Urothelium cell line (cell line): Measurements from ENCODE around the gene BPIFB1.
A peak's percentile ranks its signal among the peaks of the same experiment; 100 is the strongest.

Experiments used
- DNase-seq: peaks from one replicate; pipeline ENCODE4 v3.0.0; 2011; ENCODE audit warnings: low spot score, mixed read lengths
- FAIRE-seq: peaks from 2 replicates; lab custom pipeline; 2011; peaks lifted over from hg19 to GRCh38; lab: Jason Lieb, UNC

BPIFB1 gene

DNA sequence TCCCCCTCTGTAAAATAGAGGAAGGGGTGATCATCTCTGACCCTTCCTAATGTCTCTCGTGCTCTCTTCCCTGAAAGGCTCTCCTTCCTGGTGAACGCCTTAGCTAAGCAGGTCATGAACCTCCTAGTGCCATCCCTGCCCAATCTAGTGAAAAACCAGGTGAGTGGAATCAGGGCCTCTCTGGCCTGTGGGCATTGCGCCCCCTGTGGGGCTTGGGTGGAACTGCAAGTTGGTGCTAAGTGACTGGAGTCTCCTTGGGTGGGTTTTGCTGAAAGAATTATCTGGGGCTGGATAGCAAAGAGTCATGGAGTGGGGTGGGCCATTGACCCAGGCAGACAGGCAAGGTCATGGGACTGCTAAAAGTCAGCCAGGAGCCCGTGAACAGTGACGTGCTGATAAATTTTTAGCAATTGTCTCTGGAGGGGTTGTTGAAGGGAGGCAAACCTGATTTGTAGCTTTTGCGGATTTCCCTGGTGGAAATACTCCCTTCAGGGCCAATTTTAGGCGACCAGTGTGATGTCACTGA, 8.9 kb downstream of the BPIFB1 start:
- DNase-seq (peak; percentile 60), FAIRE-seq (no peak)

GRCh38 chr20:33296206-33296605, 13.2 kb downstream of the BPIFB1 start:
- DNase-seq (no peak), FAIRE-seq (no peak)

DNA sequence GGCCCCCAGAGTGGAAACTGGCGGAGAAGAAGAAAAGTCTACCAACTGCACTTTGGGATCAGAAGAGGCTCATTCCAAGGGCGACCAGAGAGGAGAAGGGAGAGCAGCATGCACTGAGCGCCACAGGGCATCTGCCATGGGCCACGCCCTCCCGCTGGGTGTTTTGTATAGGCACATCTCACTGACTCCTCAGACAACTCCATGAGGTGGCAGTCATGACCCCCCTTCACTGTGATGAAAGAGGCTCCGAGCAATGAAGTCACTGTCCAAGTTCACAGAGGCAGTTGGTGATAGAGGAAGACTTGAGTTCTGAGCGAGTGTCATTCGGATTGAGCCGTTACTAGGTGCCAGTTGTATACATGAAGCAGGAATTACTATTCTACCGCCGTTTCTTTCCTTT, 15.4 kb downstream of the BPIFB1 start:
- no peak for FAIRE-seq
- no peak for DNase-seq

DNA sequence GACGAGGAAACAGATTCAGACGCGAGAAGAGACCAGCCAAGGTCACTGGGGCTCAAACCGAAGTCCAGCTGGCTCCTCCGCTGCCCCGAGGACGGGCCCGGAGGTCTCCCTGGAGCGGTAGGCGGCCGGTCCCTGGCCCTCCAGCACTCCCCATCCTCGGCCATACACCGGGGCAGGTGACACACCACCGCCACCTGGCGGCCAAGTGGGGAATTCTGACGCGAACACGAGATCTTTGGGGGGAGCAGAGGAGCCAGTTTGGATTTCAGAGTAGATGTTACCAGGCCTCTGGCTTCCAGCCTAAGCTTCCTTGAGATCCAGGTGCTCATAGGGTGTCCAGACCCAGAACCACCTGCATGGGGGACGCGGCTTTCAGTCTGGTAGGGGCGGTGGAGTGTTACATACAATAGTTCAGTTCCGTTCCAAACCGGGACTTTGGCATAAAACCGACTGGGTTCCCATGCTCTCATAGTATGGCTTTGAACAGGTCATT, 16.1 kb downstream of the BPIFB1 start:
- peak; percentile 89 for DNase-seq
- peak; percentile 66 for FAIRE-seq

DNA sequence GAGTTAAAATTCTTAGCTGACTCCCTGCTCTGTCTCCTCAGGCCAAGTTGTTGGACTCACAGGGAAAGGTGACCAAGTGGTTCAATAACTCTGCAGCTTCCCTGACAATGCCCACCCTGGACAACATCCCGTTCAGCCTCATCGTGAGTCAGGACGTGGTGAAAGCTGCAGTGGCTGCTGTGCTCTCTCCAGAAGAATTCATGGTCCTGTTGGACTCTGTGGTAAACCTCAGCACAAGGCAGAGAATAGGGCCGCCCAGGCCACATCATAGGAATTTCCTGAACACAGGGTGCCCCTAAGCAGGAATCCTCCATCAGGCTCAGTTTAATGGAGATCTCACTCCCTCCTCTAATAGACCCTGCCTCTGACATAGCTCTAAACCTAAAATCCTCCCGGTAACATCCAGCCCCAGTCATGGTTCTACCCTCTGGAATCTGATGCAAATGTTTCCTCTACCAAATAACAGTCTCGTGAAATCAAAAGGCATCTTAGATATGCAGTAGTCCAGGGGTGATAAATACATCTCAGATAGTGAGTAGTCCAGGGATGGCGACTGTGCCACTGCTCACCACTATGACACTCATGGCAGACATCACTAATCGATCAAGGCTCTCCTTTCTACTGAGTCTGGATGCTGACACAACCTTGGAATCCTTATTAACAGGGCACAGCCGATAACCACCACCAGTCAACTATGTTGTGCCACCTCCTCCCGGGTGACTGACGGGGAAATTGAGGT, 18.3 kb downstream of the BPIFB1 start:
- FAIRE-seq, result no peak
- peak; percentile 56 for DNase-seq

- FAIRE-seq, result no peak
- DNase-seq, result no peak
These were observed 20.6 kb downstream of the BPIFB1 start for GRCh38 chr20:33303595-33303994.

GRCh38 chr20:33304046-33304445, 21.0 kb downstream of the BPIFB1 start:
- FAIRE-seq (no peak), DNase-seq (no peak)

DNA sequence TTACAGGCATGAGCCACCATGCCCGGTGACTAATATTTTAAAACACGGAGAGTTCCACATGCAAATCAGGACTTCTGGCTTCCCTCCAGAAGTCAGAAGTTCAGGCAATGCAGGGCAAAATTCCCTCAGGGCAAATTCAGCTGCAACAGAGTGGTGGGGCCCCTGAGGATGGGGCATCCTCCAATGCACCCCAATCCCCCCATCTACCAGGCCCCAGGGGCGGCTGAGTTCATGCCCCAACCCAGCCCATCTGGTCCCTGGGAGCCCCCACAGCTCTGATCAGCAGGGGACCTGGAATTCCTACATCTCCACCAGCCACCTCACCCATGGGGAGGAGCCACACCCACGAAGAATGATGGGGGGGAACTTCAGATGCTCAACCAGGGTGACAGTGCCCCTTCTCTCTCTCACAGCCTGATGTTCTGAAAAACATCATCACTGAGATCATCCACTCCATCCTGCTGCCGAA, 22.6 kb downstream of the BPIFB1 start:
- FAIRE-seq (no peak), DNase-seq (peak; percentile 54)

GRCh38 chr20:33306228-33306627, 23.2 kb downstream of the BPIFB1 start:
- DNase-seq, result no peak
- FAIRE-seq, result no peak

DNA sequence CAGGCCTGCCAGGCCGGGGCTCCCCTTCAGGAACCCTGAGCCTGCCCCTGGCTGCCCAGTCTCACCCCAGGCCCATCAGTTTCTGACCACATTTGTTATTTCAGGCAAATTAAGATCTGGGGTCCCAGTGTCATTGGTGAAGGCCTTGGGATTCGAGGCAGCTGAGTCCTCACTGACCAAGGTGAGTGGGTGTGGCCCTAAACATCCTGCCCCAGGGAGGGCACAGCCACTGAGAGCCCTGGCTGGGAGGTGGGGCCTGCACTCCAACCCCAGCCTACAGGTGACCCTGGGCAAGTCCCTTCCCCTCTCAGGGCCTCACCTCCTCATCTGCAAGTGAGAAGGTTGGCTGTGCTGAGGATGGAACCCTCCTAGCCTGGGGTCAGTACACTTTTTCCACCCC, 23.8 kb downstream of the BPIFB1 start:
- FAIRE-seq (no peak), DNase-seq (no peak)

DNA sequence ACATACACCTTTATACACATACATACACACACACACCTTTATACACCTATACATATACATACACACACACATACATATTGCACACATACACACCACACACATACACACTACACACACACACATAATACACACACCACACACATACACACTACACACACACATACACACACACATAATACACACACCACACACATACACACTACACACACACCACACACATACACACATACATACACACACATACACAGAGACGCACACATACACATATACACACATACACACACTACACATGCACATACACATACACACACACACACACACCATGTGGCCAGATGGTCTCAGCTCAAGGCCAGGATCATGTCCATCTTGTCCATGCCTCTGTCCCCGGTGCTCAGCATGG, 25.7 kb downstream of the BPIFB1 start:
- FAIRE-seq (peak; percentile 99), DNase-seq (no peak)

- DNase-seq, result no peak
- no peak for FAIRE-seq
These were observed 26.6 kb downstream of the BPIFB1 start for GRCh38 chr20:33309631-33310030.

DNA sequence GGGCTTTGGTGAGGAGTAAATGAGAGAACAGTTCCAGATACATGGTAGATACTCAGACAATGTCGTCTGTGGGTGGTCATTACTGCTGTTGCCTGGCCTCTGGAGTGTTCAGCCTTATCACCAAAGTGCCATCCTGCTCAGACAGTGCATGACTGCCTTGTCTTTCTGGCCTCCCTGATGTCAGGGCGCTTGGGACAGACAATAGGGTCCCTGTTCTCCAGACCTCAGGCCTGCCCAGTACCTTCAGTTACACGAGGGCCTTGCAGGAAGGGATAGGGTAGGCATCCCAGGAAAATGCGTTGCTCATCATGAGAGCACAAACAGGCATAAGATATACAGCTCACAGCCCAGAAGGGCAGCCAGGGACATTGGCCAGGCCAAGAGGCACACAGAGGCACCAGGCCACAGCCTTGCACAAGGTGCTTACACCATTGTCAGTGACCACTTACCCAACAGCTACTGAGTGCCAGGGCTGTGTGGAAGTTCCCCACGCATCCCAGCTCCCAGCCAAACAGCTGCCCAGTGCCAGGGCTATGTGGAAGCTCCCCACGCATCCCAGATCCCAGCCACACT, 27.4 kb downstream of the BPIFB1 start:
- no peak for DNase-seq
- no peak for FAIRE-seq

- no peak for FAIRE-seq
- no peak for DNase-seq
These were observed 28.0 kb downstream of the BPIFB1 start for GRCh38 chr20:33311011-33311410.

DNA sequence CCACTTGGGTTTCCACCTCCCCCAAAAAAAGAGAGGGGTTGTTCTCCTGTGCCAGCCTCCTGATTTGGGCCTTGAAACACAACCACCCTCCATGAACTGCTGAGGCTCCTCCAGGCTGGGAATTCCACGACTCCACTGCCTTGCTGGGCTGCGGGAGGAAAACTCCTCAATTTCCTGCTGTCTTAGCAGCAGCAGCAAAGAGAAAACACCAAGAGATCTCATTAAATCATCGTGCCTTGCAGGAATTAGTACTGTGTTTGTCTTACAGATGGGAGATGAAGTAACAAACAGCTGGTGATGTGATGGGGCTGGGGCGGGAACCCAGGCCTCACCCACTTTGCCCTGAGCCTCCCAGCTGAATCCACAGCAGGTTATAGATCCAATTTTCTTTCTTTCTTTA, 29.0 kb downstream of the BPIFB1 start:
- DNase-seq (no peak), FAIRE-seq (no peak)

DNA sequence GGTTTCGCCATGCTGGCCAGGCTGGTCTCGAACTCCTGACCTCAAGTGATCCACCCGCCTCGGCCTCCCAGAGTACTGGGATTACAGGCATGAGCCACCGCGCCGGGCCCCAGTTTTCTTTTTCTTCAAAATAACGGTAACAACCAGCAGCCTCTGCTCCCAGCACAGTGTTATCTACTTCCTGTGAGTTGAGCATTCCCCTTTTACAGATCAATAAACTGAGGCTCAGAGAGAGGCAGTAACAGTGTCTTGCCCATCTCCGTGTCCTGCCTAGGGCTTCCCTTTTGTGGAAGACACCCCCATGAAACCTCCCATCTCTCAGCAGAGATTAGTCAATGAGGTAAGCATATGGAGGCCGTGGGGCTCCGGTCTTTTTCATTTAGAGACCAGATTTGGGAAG, 29.6 kb downstream of the BPIFB1 start:
- FAIRE-seq (no peak), DNase-seq (no peak)

DNA sequence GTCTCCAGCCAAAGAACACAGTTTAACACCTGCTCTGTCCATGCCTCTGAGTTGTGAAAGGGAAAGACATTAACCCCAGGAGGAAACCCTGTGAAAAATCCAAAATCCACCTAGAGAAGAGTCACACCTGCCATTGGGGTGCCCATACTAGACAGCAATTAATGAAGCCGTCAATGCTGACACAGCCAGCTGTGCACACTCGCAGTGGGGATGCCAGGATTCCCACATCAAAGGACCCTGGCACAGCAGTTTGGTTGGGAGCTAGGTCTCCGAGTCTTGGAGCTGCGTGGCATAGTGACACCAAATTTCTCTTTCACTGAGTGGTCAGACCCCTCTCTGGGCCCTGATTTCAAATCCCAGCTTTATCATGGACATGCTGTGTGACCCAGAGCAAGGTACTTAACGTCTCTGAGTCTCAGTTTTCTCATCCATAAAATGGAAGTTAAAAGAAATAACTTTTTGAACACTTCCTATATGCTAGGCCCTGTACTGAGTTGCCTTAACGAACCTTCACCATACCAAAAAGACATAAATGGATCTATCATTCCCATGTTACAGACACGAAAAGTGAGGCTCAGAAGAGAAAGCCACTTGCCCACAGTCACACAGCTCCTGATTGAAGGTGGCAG, 30.8 kb downstream of the BPIFB1 start:
- no peak for DNase-seq
- no peak for FAIRE-seq

DNA sequence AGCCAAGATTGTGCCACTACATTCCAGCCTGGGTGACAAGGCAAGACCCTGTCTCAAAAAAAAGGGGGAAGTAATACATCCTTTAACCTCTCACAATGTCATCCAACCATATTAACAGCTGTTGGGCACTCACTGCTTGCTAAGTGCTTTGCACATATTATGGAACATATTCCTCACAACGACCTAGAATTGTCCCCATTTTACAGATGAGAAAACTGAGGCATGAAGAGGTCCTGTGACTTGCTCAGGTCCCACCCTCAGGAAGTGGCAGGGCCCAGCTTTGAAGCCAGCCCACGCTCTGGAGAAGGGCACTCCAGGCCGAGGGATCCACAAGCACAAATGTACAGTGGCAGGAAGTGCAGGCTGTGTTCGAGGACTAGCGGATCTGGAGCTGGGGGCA, 33.3 kb downstream of the BPIFB1 start:
- FAIRE-seq (no peak), DNase-seq (no peak)

DNA sequence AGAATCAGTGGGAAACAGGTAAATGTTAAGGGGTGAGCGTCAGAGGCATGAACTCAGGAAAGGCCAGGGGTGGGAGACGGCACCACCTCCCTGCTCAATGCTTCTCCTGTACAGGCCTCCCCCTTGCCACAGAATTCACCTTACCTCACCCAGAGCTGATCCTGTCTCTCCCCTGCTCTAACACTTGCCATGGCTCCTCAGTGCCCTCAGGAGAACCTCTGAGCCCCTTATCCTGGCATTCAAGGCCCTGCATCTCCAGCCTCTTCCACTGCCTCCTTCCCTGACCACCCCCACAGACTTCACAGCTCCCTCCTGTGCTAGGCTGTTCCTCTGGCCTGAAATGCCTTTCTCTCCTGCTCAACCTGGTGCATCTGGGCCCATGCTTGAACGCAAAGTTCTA, 33.9 kb downstream of the BPIFB1 start:
- FAIRE-seq, result no peak

DNA sequence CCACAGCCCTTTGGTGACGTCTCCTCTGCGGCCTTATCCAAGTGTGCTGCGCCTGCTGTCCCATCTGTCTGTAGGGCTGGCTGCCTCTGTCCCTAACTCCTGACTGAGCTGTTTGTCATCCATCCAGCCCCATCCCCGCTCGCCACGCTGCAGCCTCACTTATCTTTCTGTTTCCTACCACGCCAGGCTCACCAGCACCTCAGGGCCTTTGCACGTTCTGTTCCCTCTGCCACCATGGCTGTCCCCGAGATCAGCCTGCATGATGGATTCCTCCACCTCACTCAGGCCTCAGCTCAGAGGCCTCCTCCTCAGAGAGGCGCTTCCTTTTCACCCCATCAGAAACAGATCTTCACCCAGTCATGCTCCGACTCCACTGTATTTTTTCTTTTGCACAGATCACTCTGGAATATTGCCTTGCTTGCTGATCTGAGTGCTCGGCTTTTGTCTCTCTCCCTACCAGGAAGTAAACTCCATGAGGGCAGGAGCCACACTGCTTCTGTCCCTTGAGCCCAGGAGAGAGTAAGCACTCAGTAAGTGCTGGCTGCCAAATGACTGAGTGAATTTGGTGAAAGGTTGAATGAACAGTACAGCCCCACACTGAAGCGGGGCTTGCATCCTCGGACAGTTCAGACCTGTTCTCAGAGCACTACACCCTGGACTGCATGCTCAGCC, 34.5 kb downstream of the BPIFB1 start:
- DNase-seq, result no peak
- no peak for FAIRE-seq

More for the DNA sequence above, 33.9 kb downstream of the BPIFB1 start:
- no peak for DNase-seq

- DNase-seq (no peak), FAIRE-seq (no peak)
These were observed 35.0 kb downstream of the BPIFB1 start for GRCh38 chr20:33318096-33318429.
